C4-2B (cell line): ENCODE measurements around the gene PCDHB8.
"Not testable (repeated sequence)": the region's sequence is repeated elsewhere in the genome, so short reads cannot be mapped to it uniquely, and the experiment has no call there.

ENCODE experiments used
- CTCF ChIP-seq: fragments of 450-650 bp; conservative IDR thresholded peaks from 2 replicates; pipeline ENCODE4 v1.5.1; 2017; ENCODE audit warnings: mild to moderate bottlenecking
- ZFX ChIP-seq: fragments of 450-650 bp; IDR thresholded peaks from 2 replicates; pipeline ENCODE4 v1.6.1; 2017

DNA sequence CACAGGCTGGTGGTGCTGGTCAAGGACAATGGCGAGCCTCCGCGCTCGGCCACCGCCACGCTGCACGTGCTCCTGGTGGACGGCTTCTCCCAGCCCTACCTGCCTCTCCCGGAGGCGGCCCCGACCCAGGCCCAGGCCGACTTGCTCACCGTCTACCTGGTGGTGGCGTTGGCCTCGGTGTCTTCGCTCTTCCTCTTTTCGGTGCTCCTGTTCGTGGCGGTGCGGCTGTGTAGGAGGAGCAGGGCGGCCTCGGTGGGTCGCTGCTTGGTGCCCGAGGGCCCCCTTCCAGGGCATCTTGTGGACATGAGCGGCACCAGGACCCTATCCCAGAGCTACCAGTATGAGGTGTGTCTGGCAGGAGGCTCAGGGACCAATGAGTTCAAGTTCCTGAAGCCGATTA is 38.4 kb downstream of the PCDHB8 start:
- TF ChIP-seq CTCF, ZFX: not testable (repeated sequence)
